Left lung (tissue), 10 donors: Measurements from ENCODE around the gene CALHM2. TPM values are rescaled to one million over a fixed set of nuclear protein-coding genes. Genes with fewer than 3 reads are reported as not detected.

Experiments used
- ATAC-seq: fragments of 200-7000 bp; cut with Tn5 transposase; one replicate; pipeline ENCODE4 v1.9.1; 2020; ENCODE audit warnings: moderate library complexity
- DNase-seq, 4 donors: peaks; one replicate each; pipeline ENCODE4 v3.0.0-alpha.2; 2013 to 2020
- H3K27ac ChIP-seq, 2 donors: fragments of 200-600 bp; sonication (generic) in 1 of 2; one replicate each; pipeline versions ENCODE4 v1.5.0 to v1.8.0; 2020 to 2021
- H3K27me3 ChIP-seq, 2 donors: fragments of 200-600 bp; sonication (generic) in 1 of 2; one replicate each; pipeline versions ENCODE4 v1.5.0 to v1.8.0; 2020 to 2021
- H3K36me3 ChIP-seq, 2 donors: fragments of 200-600 bp; sonication (generic) in 1 of 2; one replicate each; pipeline versions ENCODE4 v1.5.0 to v1.8.0; 2020 to 2021
- H3K4me1 ChIP-seq, 2 donors: fragments of 200-600 bp; one replicate each; pipeline ENCODE4 v1.8.0; 2021
- H3K4me3 ChIP-seq, 2 donors: fragments of 200-600 bp; sonication (generic) in 1 of 2; one replicate each; pipeline versions ENCODE4 v1.5.0 to v1.8.0; 2020 to 2021; ENCODE audit warnings: mild to moderate bottlenecking in 1 of 2
- H3K9me3 ChIP-seq, 2 donors: fragments of 200-600 bp; sonication (generic) in 1 of 2; one replicate each; pipeline versions ENCODE4 v1.5.0 to v1.8.0; 2020 to 2021
- CTCF ChIP-seq, 2 donors: fragments of 200-600 bp; sonication (generic) in 1 of 2; IDR thresholded peaks; one replicate each; pipeline versions ENCODE4 v1.5.0 to v1.8.0; 2021; ENCODE audit warnings: antibody characterized with exemption in 2 of 2
- intact Hi-C, 2 donors: fragments of 100-400 bp; cut with DNase I; formaldehyde crosslinking; loops; one replicate each; pipeline versions ENCODE4 v1.11.2 to v1.14.2; 2022
- polyA plus RNA-seq, 6 donors: library from polyadenylated mRNA; unstranded; fragments of 120-200 nt; gene quantifications; one replicate each; pipeline ENCODE4 v1.2.1, GENCODE V29; 2013; ENCODE audit not compliant: insufficient read length in 6 of 6
- total RNA-seq, 2 donors: library from RNA; stranded (reverse); fragmentation: NEBNext Ultra II Directional; extraction: Animal tissue kit (Norgen Biotek cat#: 25700); gene quantifications; one replicate each; pipeline ENCODE4 v1.2.1, GENCODE V29; 2021
- donor health status: DM: no; HTN: yes; CAD: no.
- donor health status: DM: no; HTN: no; CAD: no.

The CALHM2 gene
- total and polyA plus RNA-seq, 8 donors = 11.1 to 60.2 (median 17.9) TPM

GRCh38 chr10:103449208-103450144 is 2.7 kb downstream of the CALHM2 start:
- Histone ChIP-seq H3K4me3 (peak overlapping the region in 1 of 2 donors; percentile 77), H3K4me1 (peaks cover 36 to 81% of the 10 kb centered on the region in 2 donors), H3K9me3 (no peaks in the 10 kb centered on the region), H3K27me3 (peaks cover 0 to 15% of the 10 kb centered on the region in 2 donors), H3K27ac (peak overlapping the region; percentile 28 to 83), H3K36me3 (peaks cover 0 to 58% of the 10 kb centered on the region in 2 donors)
- DNase-seq (peak in 1 of 4 donors; percentile 80), ATAC-seq (no peak)
- no peak for TF ChIP-seq CTCF (IDR thresholded peaks at IDR 0.05)
- intact Hi-C loops = no loop called here

GRCh38 chr10:103448746-103449145 is 3.4 kb downstream of the CALHM2 start:
- Histone ChIP-seq H3K36me3 (peaks cover 0 to 66% of the 10 kb centered on the region in 2 donors), H3K4me1 (peaks cover 36 to 85% of the 10 kb centered on the region in 2 donors), H3K27ac (peak overlapping the region; percentile 28 to 83), H3K9me3 (no peaks in the 10 kb centered on the region), H3K4me3 (peak overlapping the region in 1 of 2 donors; percentile 77), H3K27me3 (peaks cover 0 to 15% of the 10 kb centered on the region in 2 donors)
- no peak for TF ChIP-seq CTCF (IDR thresholded peaks at IDR 0.05)
- ATAC-seq = peak; percentile 47
- peak in 2 of 4 donors; percentile 57 to 64 for DNase-seq
- intact Hi-C loops = no loop called here

- peaks cover 31 to 75% of the 10 kb centered on the region in 2 donors for H3K4me1 ChIP-seq
- no peak overlapping the region for H3K4me3 ChIP-seq
- ATAC-seq = no peak
- intact Hi-C loops = no loop called here
- H3K27ac ChIP-seq = no peak overlapping the region
- no peak for TF ChIP-seq CTCF (IDR thresholded peaks at IDR 0.05)
- peaks cover 0 to 81% of the 10 kb centered on the region in 2 donors for H3K36me3 ChIP-seq
- H3K9me3 ChIP-seq = no peaks in the 10 kb centered on the region
- H3K27me3 ChIP-seq = peaks cover 0 to 7% of the 10 kb centered on the region in 2 donors
- DNase-seq = peak in 1 of 4 donors; percentile 68
Observed at GRCh38 chr10:103447187-103447586, 5.0 kb downstream of the CALHM2 start.

GRCh38 chr10:103445767-103446567 is 6.2 kb downstream of the CALHM2 start:
- H3K9me3 ChIP-seq = no peaks in the 10 kb centered on the region
- no peak for TF ChIP-seq CTCF (IDR thresholded peaks at IDR 0.05)
- peak; percentile 39 for ATAC-seq
- H3K27ac ChIP-seq = peak overlapping the region; percentile 10 to 63
- peaks cover 31 to 75% of the 10 kb centered on the region in 2 donors for H3K4me1 ChIP-seq
- H3K27me3 ChIP-seq = no peaks in the 10 kb centered on the region
- intact Hi-C loops = no loop called here
- no peak overlapping the region for H3K4me3 ChIP-seq
- DNase-seq = peak in 1 of 4 donors; percentile 51
- peaks cover 0 to 94% of the 10 kb centered on the region in 2 donors for H3K36me3 ChIP-seq
